Lung (tissue), 12 donors: ENCODE results near the gene PLD5. TPM values are rescaled to one million over a fixed set of nuclear protein-coding genes. Genes with fewer than 3 reads are reported as not detected.

Source experiments
- ATAC-seq: fragments of 200-7000 bp; cut with Tn5 transposase; one replicate; pipeline ENCODE4 v1.9.1; 2020; ENCODE audit warnings: moderate number of reproducible peaks; ENCODE audit not compliant: insufficient read depth, low FRiP score
- DNase-seq, 3 donors: peaks; one replicate each; pipeline ENCODE4 v3.0.0-alpha.2; 2013 to 2017
- H3K27ac ChIP-seq, 2 donors: one replicate each; pipeline ENCODE4 v1.5.1; 2013; ENCODE audit warnings: mild to moderate bottlenecking in 2 of 2, moderate library complexity in 2 of 2, control low read depth in 1 of 2, inconsistent platforms in 1 of 2, low read depth in 1 of 2, low read length in 1 of 2
- H3K27me3 ChIP-seq, 3 donors: one replicate each; pipeline ENCODE4 v1.5.1; 2013; ENCODE audit warnings: low read length in 2 of 3; ENCODE audit not compliant: control insufficient read depth in 3 of 3, insufficient read depth in 3 of 3
- H3K36me3 ChIP-seq, 4 donors: one replicate each; pipeline ENCODE4 v1.5.1; 2013; ENCODE audit warnings: low read length in 4 of 4, mild to moderate bottlenecking in 1 of 4, moderate library complexity in 1 of 4; ENCODE audit not compliant: control insufficient read depth in 4 of 4, insufficient read depth in 4 of 4
- H3K4me1 ChIP-seq, 5 donors: one replicate each; pipeline ENCODE4 v1.5.1; 2013; ENCODE audit warnings: low read length in 5 of 5, mild to moderate bottlenecking in 2 of 5, moderate library complexity in 1 of 5; ENCODE audit not compliant: control insufficient read depth in 5 of 5, insufficient read depth in 5 of 5
- H3K4me3 ChIP-seq: one replicate; pipeline ENCODE4 v1.5.1; 2013; ENCODE audit warnings: mild to moderate bottlenecking, control low read depth, moderate library complexity
- H3K9ac ChIP-seq, 2 donors: one replicate each; pipeline ENCODE4 v1.5.1; 2013; ENCODE audit warnings: low read length in 2 of 2, control low read depth in 1 of 2; ENCODE audit not compliant: insufficient read depth in 1 of 2
- H3K9me3 ChIP-seq, 4 donors: one replicate each; pipeline ENCODE4 v1.5.1; 2013; ENCODE audit warnings: low read length in 3 of 4, mild to moderate bottlenecking in 1 of 4, moderate library complexity in 1 of 4; ENCODE audit not compliant: control insufficient read depth in 4 of 4, insufficient read depth in 3 of 4
- CTCF ChIP-seq: IDR thresholded peaks from 2 replicates; pipeline ENCODE4 v1.5.1; 2012; ENCODE audit warnings: mild to moderate bottlenecking; ENCODE audit errors: control extremely low read depth, extremely low read depth
- WGBS, 2 donors: extraction: QIAGEN DNeasy Blood & Tissue Kit; methylation state at CpG; one replicate each; pipeline ENCODE4 v1.1.7; 2013; 5-methylcytosine and 5-hydroxymethylcytosine counted together
- polyA plus RNA-seq, 2 donors: library from polyadenylated mRNA; stranded (reverse); fragments of 200-250 nt; gene quantifications; one replicate each; pipeline ENCODE4 v1.2.1, GENCODE V29; 2013
- total RNA-seq, 2 donors: library from RNA; depleted of rRNA in 1 of 2; stranded (reverse); fragments of >200 nt in 1 of 2; gene quantifications; one replicate each; pipeline ENCODE4 v1.2.1, GENCODE V29; 2014 to 2021
- donor health status: control.
- donor health status: control.
- donor health status: Bipolar disorder and iron deficiency.
- donor health status: healthy.
- donor health status: DM: yes; HTN: yes; CAD: no.

PLD5 gene
- total and polyA plus RNA-seq, 4 donors: 0.09 to 0.43 (median 0.28) TPM

GRCh38 chr1:242542271-242542670 is 17.8 kb upstream of the PLD5 start:
- 87 to 90% methylated on average over 2 of the region's 2 CpGs for WGBS, 2 donors
- DNase-seq: no peak
- Histone ChIP-seq H3K9ac (no peak overlapping the region), H3K27me3 (no peaks in the 10 kb centered on the region), H3K9me3 (no peaks in the 10 kb centered on the region), H3K4me3 (no peak overlapping the region), H3K27ac (no peak overlapping the region), H3K36me3 (no peaks in the 10 kb centered on the region), H3K4me1 (no peaks in the 10 kb centered on the region)
- no peak for ATAC-seq
- TF ChIP-seq CTCF: no peak

GRCh38 chr1:242535986-242536385 is 11.5 kb upstream of the PLD5 start:
- H3K4me1 ChIP-seq: no peaks in the 10 kb centered on the region
- H3K36me3 ChIP-seq: no peaks in the 10 kb centered on the region
- WGBS, 2 donors: 35 to 47% methylated on average over 1 of the region's 1 CpG
- DNase-seq: no peak
- H3K4me3 ChIP-seq: no peak overlapping the region
- no peak overlapping the region for H3K27ac ChIP-seq
- no peak for ATAC-seq
- H3K27me3 ChIP-seq: no peaks in the 10 kb centered on the region
- H3K9me3 ChIP-seq: no peaks in the 10 kb centered on the region
- no peak overlapping the region for H3K9ac ChIP-seq
- TF ChIP-seq CTCF: no peak

GRCh38 chr1:242534753-242535152 is 10.3 kb upstream of the PLD5 start:
- peaks cover 0 to 2% (median 0%) of the 10 kb centered on the region in 4 donors for H3K9me3 ChIP-seq
- DNase-seq: no peak
- WGBS, 2 donors: 91 to 94% methylated on average over 1 of the region's 1 CpG
- no peak overlapping the region for H3K4me3 ChIP-seq
- H3K4me1 ChIP-seq: no peaks in the 10 kb centered on the region
- no peaks in the 10 kb centered on the region for H3K27me3 ChIP-seq
- H3K9ac ChIP-seq: no peak overlapping the region
- no peak for TF ChIP-seq CTCF
- no peak overlapping the region for H3K27ac ChIP-seq
- H3K36me3 ChIP-seq: no peaks in the 10 kb centered on the region
- no peak for ATAC-seq

- Histone ChIP-seq H3K4me1 (no peaks in the 10 kb centered on the region), H3K9me3 (peaks cover 0 to 2% (median 0%) of the 10 kb centered on the region in 4 donors), H3K27me3 (peaks cover 0 to 17% (median 10%) of the 10 kb centered on the region in 3 donors), H3K27ac (no peak overlapping the region), H3K36me3 (no peaks in the 10 kb centered on the region), H3K4me3 (no peak overlapping the region), H3K9ac (no peak overlapping the region)
- DNase-seq (no peak), ATAC-seq (no peak)
- 56 to 81% methylated on average over 1 of the region's 1 CpG for WGBS, 2 donors
- no peak for TF ChIP-seq CTCF
Measured at GRCh38 chr1:242530761-242531160, 6.3 kb upstream of the PLD5 start.
